ENCODE results near the gene BTNL2.
A peak's percentile ranks its signal among the peaks of the same experiment; 100 is the strongest.
"Not testable (repeated sequence)": the region's sequence is repeated elsewhere in the genome, so short reads cannot be mapped to it uniquely, and the experiment has no call there.

Gene BTNL2

GRCh38 chr6:32369660-32370059 lies 37.3 kb downstream of the BTNL2 start:
- peak; percentile 90 for DNase-seq

- no peak for DNase-seq
Measured at GRCh38 chr6:32367644-32368043, 39.3 kb downstream of the BTNL2 start.

- not testable (repeated sequence) for DNase-seq
Measured at GRCh38 chr6:32359225-32359624, 47.8 kb downstream of the BTNL2 start.

GRCh38 chr6:32358548-32358947 lies 48.4 kb downstream of the BTNL2 start:
- not testable (repeated sequence) for DNase-seq

GRCh38 chr6:32355018-32355417 lies 52.0 kb downstream of the BTNL2 start:
- no peak for DNase-seq

GRCh38 chr6:32353348-32353747 lies 53.6 kb downstream of the BTNL2 start:
- DNase-seq: no peak

All from fibroblast of skin of abdomen (primary cell).